Activated naive CD4-positive, alpha-beta T cell (primary cell): ENCODE results near the gene FAM169A.
"Not testable (repeated sequence)": the region's sequence is repeated elsewhere in the genome, so short reads cannot be mapped to it uniquely, and the experiment has no call there.

Source experiments
- DNase-seq, 4 experiments: peaks; one replicate each; lab custom pipeline; 2025; lab: John Stamatoyannopoulos, UW

FAM169A gene

DNA sequence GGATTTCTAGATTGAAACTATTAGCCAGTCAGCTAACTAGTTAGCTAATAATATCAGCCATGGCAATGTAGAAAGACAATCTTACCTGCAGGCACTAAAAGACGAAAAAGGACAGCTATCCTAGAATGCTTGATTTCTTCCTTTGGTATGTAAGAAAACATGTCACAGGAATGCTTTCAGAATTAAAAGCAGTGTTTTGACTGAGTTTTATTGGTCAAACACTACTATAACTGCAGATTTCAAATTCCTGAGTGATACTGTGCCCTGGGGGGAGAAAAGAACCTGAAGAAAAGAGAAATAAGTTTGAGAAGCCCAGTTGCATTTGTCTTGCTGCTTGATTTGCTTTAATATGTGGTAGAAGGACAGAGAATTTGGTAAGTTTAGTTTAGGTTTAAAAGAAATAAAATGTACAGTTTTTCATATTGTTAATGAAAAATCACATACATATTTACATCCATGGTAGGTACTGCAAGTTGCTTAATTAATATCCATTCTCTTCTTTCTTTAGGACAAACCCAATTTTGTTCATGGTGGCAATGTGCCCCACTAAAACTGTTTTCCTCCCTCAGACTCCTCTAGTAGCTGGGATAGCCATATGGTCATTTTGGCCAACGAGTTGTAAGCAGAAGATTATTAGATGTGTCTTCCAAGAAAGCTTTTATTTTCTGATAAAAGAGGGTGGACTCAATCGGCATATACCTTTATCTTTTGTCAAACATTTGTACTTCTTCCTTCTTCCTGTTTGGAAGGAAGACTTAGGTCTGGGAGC is 4.3 kb upstream of the FAM169A start:
- DNase-seq: no peak

DNA sequence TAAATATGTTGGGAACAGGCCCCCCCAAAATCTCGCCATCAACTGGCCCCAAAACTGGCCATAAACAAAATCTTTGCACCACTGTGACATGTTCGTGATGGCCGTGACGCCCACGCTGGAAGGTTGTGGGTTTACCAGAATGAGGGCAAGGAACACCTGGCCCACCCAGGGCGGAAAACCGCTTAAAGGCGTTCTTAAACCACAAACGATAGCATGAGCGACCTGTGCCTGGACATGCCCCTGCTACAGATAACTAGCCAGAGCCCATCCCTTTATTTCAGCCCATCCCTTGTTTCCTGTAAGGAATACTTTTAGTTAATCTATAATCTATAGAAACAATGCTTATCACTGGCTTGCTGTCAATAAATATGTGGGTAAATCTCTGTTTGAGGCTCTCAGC is 3.2 kb upstream of the FAM169A start:
- not testable (repeated sequence) for DNase-seq

- no peak for DNase-seq
These were observed 492 bp upstream of the FAM169A start for GRCh38 chr5:74866596-74867162.

GRCh38 chr5:74865256-74865803 is 857 bp downstream of the FAM169A start:
- DNase-seq: no peak

DNA sequence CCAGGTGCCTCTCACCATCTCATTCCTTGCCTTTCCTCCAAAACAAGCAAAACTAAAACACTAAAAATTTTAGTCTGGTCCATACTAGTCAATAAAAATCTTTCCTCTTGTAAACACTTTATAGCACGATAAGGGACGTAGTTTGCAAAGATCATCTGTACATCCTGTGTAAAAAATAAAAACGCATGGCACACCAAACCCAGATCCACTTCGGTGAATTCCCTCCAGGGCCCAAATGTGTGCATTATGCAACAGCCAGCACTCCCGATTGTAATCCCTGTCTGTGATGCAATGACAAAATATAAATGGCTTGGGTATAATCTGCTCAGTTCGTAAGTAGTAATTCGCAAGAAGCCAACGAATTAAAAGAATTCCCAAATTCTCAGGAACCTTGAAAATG is 1.4 kb downstream of the FAM169A start:
- no peak for DNase-seq

GRCh38 chr5:74863726-74864125 is 2.5 kb downstream of the FAM169A start:
- DNase-seq: no peak

- DNase-seq: no peak
These were observed 4.0 kb downstream of the FAM169A start for GRCh38 chr5:74862221-74862620.

- DNase-seq: not testable (repeated sequence)
These were observed 9.2 kb downstream of the FAM169A start for GRCh38 chr5:74856975-74857374.

GRCh38 chr5:74853256-74853655 is 12.9 kb downstream of the FAM169A start:
- no peak for DNase-seq

DNA sequence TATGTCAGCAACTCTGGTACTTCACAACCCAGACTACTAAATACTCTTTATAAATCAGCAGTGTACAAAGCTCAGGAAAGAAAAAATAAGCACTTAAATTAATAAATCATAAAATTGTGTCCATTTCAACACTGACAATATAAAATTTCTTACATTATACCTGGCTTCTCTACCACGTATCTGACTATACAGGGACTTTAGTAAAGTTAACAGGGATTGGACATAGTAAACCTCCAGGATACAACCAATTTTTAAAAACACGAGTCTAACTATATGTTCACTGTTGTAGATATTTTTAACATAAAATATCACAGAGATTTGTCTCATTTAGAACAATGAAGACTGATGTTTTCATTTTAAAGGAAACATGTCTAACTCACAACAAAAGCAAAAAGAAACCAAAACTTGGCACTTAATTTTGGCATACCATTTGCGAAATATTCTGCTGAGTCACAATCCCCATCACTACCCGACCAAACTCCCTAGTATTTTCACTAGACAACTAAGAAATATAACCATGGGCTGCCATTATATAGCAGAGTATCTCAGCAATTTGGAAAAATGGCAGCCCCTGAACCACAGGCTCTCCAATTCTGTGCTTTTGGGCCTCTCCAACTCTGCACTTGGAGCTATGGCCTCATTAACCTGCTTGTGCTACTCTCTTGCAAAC is 14.4 kb downstream of the FAM169A start:
- no peak for DNase-seq

DNA sequence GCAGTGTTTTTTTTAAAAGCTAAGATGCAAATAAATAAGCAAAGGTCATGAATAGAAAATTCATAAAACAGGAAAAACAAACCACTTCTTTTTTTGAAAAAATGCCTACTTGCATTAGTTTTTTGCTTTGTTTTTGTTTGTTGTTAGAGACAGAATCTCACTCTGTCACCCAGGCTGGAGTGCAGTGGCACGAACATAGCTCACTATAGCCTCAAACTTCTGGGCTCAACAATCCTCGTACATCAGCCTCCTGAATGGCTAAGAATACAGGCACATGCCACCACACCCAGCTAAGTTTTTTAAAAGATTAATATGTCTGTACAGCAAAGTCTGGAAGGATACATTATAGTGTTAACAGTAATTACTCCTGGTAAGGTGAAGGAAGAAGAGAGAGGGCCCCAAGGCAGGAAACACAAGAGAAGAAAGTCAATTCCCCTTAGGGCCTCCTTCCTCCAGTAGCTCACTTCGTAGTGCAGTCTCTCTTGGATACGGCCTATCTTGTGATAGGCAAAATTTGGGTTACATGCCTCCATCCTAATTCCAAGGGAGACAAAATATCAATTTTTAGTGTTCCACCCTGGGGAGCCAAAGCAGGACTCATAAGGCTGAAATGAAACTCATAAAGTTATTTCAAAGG is 15.3 kb downstream of the FAM169A start:
- no peak for DNase-seq

- no peak for DNase-seq
These were observed 16.2 kb downstream of the FAM169A start for GRCh38 chr5:74850030-74850429.

- no peak for DNase-seq
These were observed 17.6 kb downstream of the FAM169A start for GRCh38 chr5:74848553-74849025.

DNA sequence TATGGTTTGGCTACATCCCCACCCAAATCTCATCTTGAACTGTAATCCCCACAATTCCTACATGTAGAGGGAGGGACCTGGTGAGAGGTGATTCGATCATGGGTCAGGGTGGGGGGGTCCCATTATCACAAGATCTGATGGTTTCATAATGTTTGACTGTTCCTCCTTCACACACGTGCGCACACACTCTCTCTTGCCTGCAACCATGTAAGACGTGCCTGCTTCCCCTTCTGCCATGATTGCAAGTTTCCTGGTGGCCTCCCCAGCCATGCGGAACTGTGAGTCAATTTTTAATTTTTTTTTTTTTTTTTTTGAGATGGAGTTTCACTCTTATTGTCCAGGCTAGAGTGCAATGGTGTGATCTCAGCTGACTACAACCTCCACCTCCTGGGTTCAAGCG is 27.0 kb downstream of the FAM169A start:
- DNase-seq: no peak

- no peak for DNase-seq
These were observed 27.9 kb downstream of the FAM169A start for GRCh38 chr5:74838262-74838661.

DNA sequence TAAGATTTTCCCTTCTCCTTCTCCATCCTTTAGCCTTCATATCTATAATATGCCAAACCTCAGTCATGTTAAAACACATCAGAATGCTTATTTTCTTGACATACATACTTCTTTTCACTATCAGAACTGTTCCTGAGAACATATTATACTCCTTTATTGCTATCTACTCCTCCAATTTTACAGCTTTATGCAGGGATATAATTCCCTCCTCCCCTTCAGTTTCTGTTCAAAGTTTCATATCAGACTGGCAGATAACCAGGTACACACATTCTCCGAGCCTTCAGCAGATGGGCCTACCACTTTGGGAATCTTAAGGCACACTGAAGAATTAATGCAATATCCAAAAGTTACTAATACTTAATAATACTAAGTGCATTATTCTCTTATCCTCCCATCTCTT is 29.1 kb downstream of the FAM169A start:
- no peak for DNase-seq

DNA sequence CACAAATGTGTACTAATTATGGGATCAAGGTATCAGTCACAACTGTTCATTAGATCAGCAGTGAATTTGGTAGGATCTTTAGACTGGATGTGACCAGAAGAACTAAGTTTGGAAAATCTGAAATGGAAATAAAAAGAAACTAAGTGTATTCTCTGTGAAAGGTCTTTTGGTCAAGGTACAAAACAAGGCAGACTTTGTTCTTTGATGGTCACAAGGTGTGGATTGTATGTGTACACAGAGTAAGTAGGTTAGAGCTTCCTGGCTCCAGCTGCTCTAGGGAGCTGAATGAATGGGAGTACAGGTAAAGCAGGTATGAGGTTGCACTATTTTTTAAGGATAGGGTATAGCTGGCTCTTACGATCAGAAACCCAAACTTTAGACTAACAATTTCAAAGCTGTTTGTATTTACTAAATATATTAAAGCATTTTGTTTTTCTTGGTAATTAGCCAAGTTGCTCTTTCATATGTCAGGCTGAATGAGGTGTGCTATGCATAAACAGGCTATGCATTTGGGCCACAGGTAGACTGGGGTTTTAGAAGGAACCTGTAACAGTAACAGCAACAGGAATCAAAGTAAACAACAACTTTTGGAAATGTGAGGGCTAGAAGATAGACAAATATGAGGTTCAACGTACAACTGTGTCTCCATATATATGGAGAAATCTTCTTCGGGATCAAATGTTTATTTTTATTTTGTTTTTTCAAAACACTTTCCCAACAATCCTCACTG is 32.5 kb downstream of the FAM169A start:
- no peak for DNase-seq

DNA sequence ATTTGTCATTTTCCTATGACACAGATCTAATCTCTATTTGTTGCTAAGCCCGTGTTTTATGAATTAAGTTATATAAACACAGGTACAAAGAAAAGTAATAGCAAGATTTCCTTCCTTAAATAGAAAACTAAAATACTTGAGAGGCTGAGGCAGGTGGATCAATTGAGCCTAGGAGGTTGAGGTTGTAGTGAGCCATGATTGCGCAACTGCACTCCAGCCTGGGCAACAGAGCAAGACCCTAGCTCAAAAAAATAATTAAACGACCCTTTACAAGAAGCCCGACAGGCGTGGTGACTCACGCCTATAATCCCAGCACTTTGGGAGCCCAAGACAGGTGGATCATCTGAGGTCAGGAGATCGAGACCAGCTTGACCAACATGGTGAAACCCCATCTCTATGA is 36.8 kb downstream of the FAM169A start:
- no peak for DNase-seq

DNA sequence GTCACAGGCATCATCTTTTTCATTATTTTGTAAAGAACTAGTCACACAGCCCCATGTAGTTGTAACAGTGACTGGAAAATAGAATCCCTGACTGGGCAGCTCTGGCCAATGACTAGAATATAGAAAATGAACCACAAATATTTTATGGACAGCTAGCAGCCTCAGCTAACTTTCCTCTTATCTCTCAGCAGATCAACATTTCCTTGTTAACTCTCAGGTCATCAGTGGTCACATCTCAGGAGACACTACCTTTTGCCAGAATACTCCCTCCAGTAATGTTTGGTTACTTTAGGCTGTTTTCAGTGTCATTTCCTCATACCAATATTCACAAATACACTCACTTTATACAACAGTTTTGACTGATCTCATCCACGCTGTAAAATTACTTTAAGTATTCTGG is 43.9 kb downstream of the FAM169A start:
- no peak for DNase-seq

- DNase-seq: no peak
These were observed 49.3 kb downstream of the FAM169A start for GRCh38 chr5:74816875-74817274.

GRCh38 chr5:74810915-74811314 is 55.3 kb downstream of the FAM169A start:
- no peak for DNase-seq

DNA sequence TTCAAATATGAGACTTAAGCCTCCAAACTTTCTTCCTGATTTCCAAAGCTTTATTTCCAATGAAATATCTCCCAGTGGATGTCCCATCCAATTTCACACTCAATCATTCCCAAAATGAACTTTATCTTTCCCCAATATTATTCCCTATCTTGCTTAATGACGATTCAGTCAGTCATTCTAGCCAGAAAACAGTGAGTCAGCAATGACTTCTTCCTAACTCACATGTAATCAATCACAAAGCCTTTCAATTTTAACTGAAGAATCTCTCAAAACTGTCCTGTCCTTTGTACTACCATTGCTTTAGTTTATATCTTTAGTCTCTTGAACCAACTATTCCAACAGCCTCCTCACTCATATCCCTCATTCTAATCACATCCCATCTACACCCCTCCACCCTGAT is 64.2 kb downstream of the FAM169A start:
- no peak for DNase-seq
